Measurements from ENCODE around the gene CAMK2D. TPM values are rescaled to one million over a fixed set of nuclear protein-coding genes. Genes with fewer than 3 reads are reported as not detected.

The CAMK2D gene
- total RNA-seq, 1 donor = 378 TPM

GRCh38 chr4:113531572-113531971 is 230.0 kb downstream of the CAMK2D start:
- no peak for DNase-seq (ENCODE audit: low read depth)
- no peak overlapping the region for H3K4me3 ChIP-seq (ENCODE audit: low read depth, low read length)
- no peak for TF ChIP-seq CTCF (IDR thresholded peaks at IDR 0.05; ENCODE audit: insufficient read depth, low read length)

- no peak for DNase-seq (ENCODE audit: low read depth)
- H3K4me3 ChIP-seq (ENCODE audit: low read depth, low read length) = no peak overlapping the region
- TF ChIP-seq CTCF (IDR thresholded peaks at IDR 0.05; ENCODE audit: insufficient read depth, low read length) = no peak
Measured at GRCh38 chr4:113528395-113528794, 233.1 kb downstream of the CAMK2D start.

GRCh38 chr4:113525521-113525920 is 236.0 kb downstream of the CAMK2D start:
- DNase-seq (ENCODE audit: low read depth) = no peak
- no peak for TF ChIP-seq CTCF (IDR thresholded peaks at IDR 0.05; ENCODE audit: insufficient read depth, low read length)
- H3K4me3 ChIP-seq (ENCODE audit: low read depth, low read length) = no peak overlapping the region

- no peak for DNase-seq (ENCODE audit: low read depth)
- no peak for TF ChIP-seq CTCF (IDR thresholded peaks at IDR 0.05; ENCODE audit: insufficient read depth, low read length)
- H3K4me3 ChIP-seq (ENCODE audit: low read depth, low read length) = no peak overlapping the region
Measured at GRCh38 chr4:113524505-113525186, 236.9 kb downstream of the CAMK2D start.

- no peak for TF ChIP-seq CTCF (IDR thresholded peaks at IDR 0.05; ENCODE audit: insufficient read depth, low read length)
- no peak overlapping the region for H3K4me3 ChIP-seq (ENCODE audit: low read depth, low read length)
- DNase-seq (ENCODE audit: low read depth) = no peak
Measured at GRCh38 chr4:113524096-113524495, 237.4 kb downstream of the CAMK2D start.

GRCh38 chr4:113522433-113522832 is 239.1 kb downstream of the CAMK2D start:
- DNase-seq (ENCODE audit: low read depth) = no peak
- no peak for TF ChIP-seq CTCF (IDR thresholded peaks at IDR 0.05; ENCODE audit: insufficient read depth, low read length)
- no peak overlapping the region for H3K4me3 ChIP-seq (ENCODE audit: low read depth, low read length)

GRCh38 chr4:113513382-113513781 is 248.2 kb downstream of the CAMK2D start:
- TF ChIP-seq CTCF (IDR thresholded peaks at IDR 0.05; ENCODE audit: insufficient read depth, low read length) = no peak
- H3K4me3 ChIP-seq (ENCODE audit: low read depth, low read length) = no peak overlapping the region
- no peak for DNase-seq (ENCODE audit: low read depth)

Measured in fibroblast of the aortic adventitia (primary cell).